Uterus (tissue), 2 donors: ENCODE results near the gene SNX33.
"Not testable (repeated sequence)": the region's sequence is repeated elsewhere in the genome, so short reads cannot be mapped to it uniquely, and the experiment has no call there.

ENCODE experiments used
- CTCF ChIP-seq, 4 experiments: fragments of 200-600 bp in 2 of 4; fragments of 450-650 bp in 2 of 4; sonication (generic) in 2 of 4; IDR thresholded peaks; one replicate each; pipeline ENCODE4 v1.5.1; 2016 to 2019; ENCODE audit warnings: antibody characterized with exemption in 4 of 4, mild to moderate bottlenecking in 2 of 4, moderate library complexity in 1 of 4
- POLR2A ChIP-seq, 2 donors: fragments of 450-650 bp; IDR thresholded peaks; one replicate each; pipeline ENCODE4 v1.6.1; 2016; ENCODE audit warnings: antibody characterized with exemption in 2 of 2, mild to moderate bottlenecking in 1 of 2, moderate library complexity in 1 of 2

DNA sequence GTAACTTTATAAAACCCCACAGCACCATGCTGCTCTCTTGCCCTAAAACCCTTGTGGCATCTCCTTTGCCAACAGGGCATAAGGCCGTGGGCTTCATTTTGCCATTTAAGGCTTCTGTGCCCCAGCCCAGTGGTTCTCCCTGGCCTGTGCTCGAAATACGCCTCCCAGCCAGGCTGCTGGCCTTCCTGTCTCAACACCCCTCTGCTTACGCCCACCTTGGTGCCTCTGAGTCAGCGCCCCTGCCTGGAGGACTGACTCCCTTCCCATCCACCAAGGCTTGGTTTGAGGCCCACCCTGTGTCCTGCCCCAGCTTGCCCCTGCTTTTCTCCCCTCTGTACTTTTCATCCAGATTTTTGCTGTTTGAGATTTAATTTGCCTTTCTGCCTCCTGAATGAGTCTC is 63.2 kb downstream of the SNX33 start:
- not testable (repeated sequence) for TF ChIP-seq CTCF, POLR2A (IDR thresholded peaks at IDR 0.05)
